Tibial artery (tissue), 4 donors: Measurements from ENCODE around the gene RING1.

Experiments used
- DNase-seq, 2 donors: peaks; one replicate each; pipeline ENCODE4 v3.0.0-alpha.2; 2019
- H3K27ac ChIP-seq, 2 donors: fragments of 200-600 bp; sonication (generic) in 1 of 2; 1 replicate in 1 of 2; 2 replicates in 1 of 2; pipeline ENCODE4 v1.5.1; 2018 to 2019; ENCODE audit warnings: mild to moderate bottlenecking in 1 of 2
- H3K27me3 ChIP-seq, 2 donors: fragments of 200-600 bp; sonication (generic) in 1 of 2; one replicate each; pipeline versions ENCODE4 v1.5.1 to v1.6.0; 2016 to 2019
- H3K36me3 ChIP-seq, 3 donors: fragments of 200-600 bp; sonication (generic) in 2 of 3; one replicate each; pipeline ENCODE4 v1.5.1; 2016 to 2019; ENCODE audit warnings: mild to moderate bottlenecking in 2 of 3
- H3K4me1 ChIP-seq, 4 donors: fragments of 200-600 bp; sonication (generic) in 2 of 4; 1 replicate in 3 of 4; 2 replicates in 1 of 4; pipeline ENCODE4 v1.5.1; 2016 to 2019
- H3K4me3 ChIP-seq, 2 donors: fragments of 200-600 bp; sonication (generic) in 1 of 2; 1 replicate in 1 of 2; 2 replicates in 1 of 2; pipeline ENCODE4 v1.5.1; 2018 to 2019; ENCODE audit warnings: mild to moderate bottlenecking in 2 of 2
- H3K9me3 ChIP-seq, 3 donors: fragments of 200-600 bp; sonication (generic) in 1 of 3; one replicate each; pipeline ENCODE4 v1.5.1; 2016 to 2019
- CTCF ChIP-seq, 2 experiments: fragments of 200-600 bp in 1 of 2; fragments of 450-650 bp in 1 of 2; IDR thresholded peaks; one replicate each; pipeline ENCODE4 v1.5.1; 2017 to 2019; ENCODE audit warnings: antibody characterized with exemption in 2 of 2, mild to moderate bottlenecking in 1 of 2, moderate library complexity in 1 of 2
- intact Hi-C: fragments of 100-400 bp; cut with DNase I; formaldehyde crosslinking; loops from one replicate; pipeline ENCODE4 v1.15.0; 2023; ENCODE audit warnings: low total_unique reads

RING1 gene

GRCh38 chr6:33208091-33208967 is at the start of gene RING1:
TSS of gene RING1 (plus strand) at chr6:33208500. CDS start at chr6:33208823, 323 bp downstream.
- H3K36me3 ChIP-seq: peaks cover 4 to 36% (median 27%) of the 10 kb centered on the region in 3 donors
- H3K27me3 ChIP-seq: no peaks in the 10 kb centered on the region
- no peak for TF ChIP-seq CTCF (IDR thresholded peaks at IDR 0.05)
- peak; percentile 86 to 95 for DNase-seq
- peak within 1 kb of the TSS; percentile 93 to 97 for H3K27ac ChIP-seq
- H3K4me1 ChIP-seq: peaks cover 0 to 47% (median 40%) of the 10 kb centered on the region in 4 donors
- H3K9me3 ChIP-seq: no peaks in the 10 kb centered on the region
- intact Hi-C loops: no loop called here
- peak within 1 kb of the TSS; percentile 73 to 79 for H3K4me3 ChIP-seq

GRCh38 chr6:33160096-33160495 is 48.2 kb upstream of the RING1 start:
- no peaks in the 10 kb centered on the region for H3K27me3 ChIP-seq
- no peak for DNase-seq
- intact Hi-C loops: loop anchor here (5.0 kb wide), 2 partner anchors 37 to 87 kb away; no protein-coding TSS in a partner anchor
- no peak for TF ChIP-seq CTCF (IDR thresholded peaks at IDR 0.05)
- H3K4me1 ChIP-seq: peaks cover 0 to 20% (median 14%) of the 10 kb centered on the region in 4 donors
- H3K36me3 ChIP-seq: no peaks in the 10 kb centered on the region
- H3K4me3 ChIP-seq: no peak overlapping the region
- no peaks in the 10 kb centered on the region for H3K9me3 ChIP-seq
- no peak overlapping the region for H3K27ac ChIP-seq

GRCh38 chr6:33160728-33161344 is 47.5 kb upstream of the RING1 start:
- intact Hi-C loops: loop anchor here (5.0 kb wide), 2 partner anchors 36 to 86 kb away; no protein-coding TSS in a partner anchor
- H3K27ac ChIP-seq: peak overlapping the region; percentile 50 to 52

GRCh38 chr6:33161354-33162331 is 46.7 kb upstream of the RING1 start:
- peak; percentile 89 to 96 for TF ChIP-seq CTCF (IDR thresholded peaks at IDR 0.05)
- Histone ChIP-seq H3K4me3 (peak overlapping the region; percentile 45 to 61), H3K27ac (peak overlapping the region; percentile 50 to 52), H3K27me3 (no peaks in the 10 kb centered on the region), H3K9me3 (no peaks in the 10 kb centered on the region), H3K4me1 (peaks cover 0 to 20% (median 14%) of the 10 kb centered on the region in 4 donors), H3K36me3 (no peaks in the 10 kb centered on the region)
- peak; percentile 77 to 89 for DNase-seq
- intact Hi-C loops: loop anchor here (5.0 kb wide), 2 partner anchors 36 to 86 kb away; no protein-coding TSS in a partner anchor

More at GRCh38 chr6:33160728-33161344, 47.5 kb upstream of the RING1 start:
- Histone ChIP-seq H3K27me3 (no peaks in the 10 kb centered on the region), H3K36me3 (no peaks in the 10 kb centered on the region), H3K4me1 (peaks cover 0 to 20% (median 14%) of the 10 kb centered on the region in 4 donors), H3K4me3 (peak overlapping the region; percentile 45 to 61), H3K9me3 (no peaks in the 10 kb centered on the region)
- DNase-seq: peak in 1 of 2 donors; percentile 42
- no peak for TF ChIP-seq CTCF (IDR thresholded peaks at IDR 0.05)

GRCh38 chr6:33163540-33163939 is 44.8 kb upstream of the RING1 start:
- Histone ChIP-seq H3K9me3 (no peaks in the 10 kb centered on the region), H3K27ac (no peak overlapping the region), H3K4me3 (no peak overlapping the region), H3K4me1 (peaks cover 0 to 20% (median 14%) of the 10 kb centered on the region in 4 donors), H3K27me3 (no peaks in the 10 kb centered on the region), H3K36me3 (no peaks in the 10 kb centered on the region)
- TF ChIP-seq CTCF (IDR thresholded peaks at IDR 0.05): no peak
- intact Hi-C loops: loop anchor here (5.0 kb wide), 2 partner anchors 34 to 84 kb away; no protein-coding TSS in a partner anchor
- no peak for DNase-seq
